Cerebellar cortex (tissue), 1 donor: ENCODE data around the gene ST8SIA2.

Source experiments
- DNase-seq: peaks from one replicate; pipeline ENCODE4 v3.0.0-alpha.2; 2015; ENCODE audit warnings: low spot score

The ST8SIA2 gene

DNA sequence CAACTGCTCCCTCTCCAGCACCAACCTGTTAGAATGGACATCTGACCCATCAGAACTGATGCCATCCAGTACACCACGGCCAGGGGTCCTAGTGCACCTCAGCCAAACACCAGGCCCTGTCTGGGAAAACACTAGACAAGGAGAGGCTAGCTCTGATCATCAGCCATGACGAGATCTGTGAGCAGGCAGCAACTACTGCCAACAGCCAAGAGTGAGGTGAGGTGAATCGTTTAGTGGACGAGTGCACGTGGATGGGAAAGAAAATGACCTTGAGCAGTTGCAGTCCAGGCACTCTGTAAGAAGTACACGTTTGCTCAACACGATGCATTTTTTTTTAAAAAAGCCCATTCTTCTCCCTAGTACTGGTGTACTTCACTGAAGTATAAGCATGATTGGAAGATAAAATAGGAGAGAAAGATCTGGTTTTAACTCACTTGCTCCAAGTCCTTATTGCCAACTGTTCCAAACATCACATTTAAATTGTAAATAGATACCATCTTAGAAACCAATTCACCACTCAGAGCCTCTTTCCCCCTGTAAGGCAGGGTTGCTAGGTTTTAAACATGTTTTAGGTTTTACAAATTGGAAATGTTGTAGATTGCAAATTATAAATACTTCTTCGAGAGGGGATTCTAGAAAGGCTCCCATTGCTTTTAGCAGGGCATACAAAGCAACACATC, 5.7 kb downstream of the ST8SIA2 start:
- DNase-seq: no peak

DNA sequence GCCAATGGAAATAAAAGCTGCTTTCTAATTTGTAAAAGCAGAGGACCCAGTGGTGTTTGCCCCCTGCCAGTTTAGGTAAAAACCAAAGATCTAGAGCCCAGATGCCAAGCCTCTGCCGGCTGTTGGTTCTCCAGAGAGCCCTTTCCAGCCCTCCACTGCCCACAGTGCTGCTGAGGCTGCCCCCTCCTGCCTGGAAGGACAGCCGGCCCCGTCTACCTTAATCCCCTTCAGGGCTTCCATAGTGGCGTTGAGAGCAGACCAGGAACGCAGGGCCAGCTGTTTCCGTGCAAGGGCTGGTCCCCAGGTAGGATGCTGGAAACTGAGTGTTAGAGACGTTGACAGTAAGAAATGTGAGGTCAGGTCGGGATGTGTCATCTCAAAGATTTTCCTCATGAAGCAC, 6.9 kb downstream of the ST8SIA2 start:
- no peak for DNase-seq

DNA sequence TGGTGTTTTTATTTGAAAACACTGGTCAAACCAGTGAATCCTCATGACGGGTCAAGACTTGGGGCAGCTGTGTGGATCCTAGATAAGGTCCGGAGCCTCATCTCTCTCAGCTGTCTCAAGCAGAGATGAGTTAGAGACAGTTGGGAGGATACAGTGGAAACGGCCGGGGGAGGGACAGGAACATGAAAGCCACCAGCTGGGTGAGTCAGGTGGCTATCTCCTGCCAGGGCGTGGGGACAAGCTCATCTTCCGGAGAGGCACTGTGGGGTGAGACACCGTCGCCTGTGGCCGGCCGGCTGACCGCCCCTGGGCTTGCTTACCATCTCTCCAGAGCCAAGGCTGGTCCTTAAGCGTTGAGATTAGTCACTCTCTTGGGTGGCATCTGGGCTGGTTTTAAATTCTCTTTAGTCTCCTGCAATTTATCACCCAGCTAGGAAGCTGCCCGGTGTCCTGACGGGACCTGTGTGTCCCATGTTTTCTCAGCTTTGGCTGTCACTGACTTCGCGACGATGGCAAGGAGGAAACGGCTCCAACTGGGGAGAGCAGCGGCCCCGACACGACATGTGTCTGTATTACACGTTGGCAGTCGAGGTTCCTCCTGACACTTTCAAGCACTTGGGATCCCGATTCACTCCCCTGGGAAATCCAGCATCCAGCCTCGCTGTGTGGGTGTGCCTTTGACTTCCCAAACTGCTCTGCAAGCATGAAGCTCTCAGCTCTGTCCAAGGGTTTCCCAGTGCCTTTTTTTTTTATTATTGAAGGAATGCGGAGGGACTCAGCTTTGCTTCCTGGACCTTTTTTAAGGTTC, 7.5 kb downstream of the ST8SIA2 start:
- DNase-seq: no peak

DNA sequence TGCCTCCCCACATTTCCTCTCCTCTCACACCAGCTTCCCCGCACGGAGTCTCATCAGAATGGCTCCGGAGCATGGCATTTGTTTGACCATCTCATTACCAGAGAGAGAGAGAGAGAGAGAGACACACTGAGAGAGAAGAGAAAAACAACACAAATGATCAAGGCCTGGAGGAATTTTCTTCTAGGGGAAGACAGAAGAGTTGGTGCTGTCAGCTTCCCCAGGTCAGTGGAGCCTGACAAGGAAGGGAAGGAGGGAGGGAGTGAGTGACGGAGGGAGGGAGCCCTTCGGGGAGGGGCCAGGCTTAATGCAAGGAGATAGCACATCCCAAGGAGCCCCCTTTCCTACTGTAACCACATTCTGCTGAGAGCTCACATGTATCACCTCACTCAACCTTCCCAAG, 9.1 kb downstream of the ST8SIA2 start:
- no peak for DNase-seq

DNA sequence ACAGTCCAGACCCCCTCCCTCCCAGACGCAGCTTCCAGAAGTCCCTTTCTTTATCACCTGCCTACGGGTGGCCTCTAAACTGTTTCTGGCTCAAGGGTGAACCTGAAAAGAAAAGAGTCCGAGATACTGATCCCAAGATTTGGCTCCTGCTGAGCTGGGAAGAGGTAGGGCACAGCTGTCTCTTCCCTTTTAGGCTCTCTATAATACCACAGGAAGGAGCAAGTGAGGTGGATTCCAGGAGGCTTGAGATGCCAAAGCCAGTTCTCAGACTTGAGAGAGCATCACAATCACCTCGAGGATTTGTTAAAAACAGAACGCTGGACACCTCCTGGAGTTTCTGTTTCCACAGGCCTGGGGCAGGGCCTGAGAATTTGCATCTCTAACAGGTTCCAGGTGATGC, 12.3 kb downstream of the ST8SIA2 start:
- DNase-seq: no peak

DNA sequence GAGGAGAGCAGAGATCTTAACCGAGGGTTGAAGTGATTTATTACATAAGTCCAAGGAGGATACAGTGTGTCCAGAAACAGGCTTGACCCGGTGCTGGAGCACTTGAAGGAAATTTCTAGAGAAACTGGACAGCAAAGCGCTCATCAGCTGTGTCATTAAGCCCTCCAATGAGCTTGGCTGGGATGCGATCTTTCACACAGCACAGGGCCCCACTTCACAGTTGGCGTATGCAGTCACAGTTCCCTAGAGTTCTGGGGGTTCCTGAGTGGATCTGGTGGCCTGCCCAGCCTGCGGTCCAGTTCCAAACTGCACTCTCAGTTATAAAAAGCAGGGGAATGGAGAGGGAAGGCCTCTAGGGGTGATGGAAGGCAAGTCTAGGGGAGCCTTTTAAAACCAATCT, 13.6 kb downstream of the ST8SIA2 start:
- no peak for DNase-seq

DNA sequence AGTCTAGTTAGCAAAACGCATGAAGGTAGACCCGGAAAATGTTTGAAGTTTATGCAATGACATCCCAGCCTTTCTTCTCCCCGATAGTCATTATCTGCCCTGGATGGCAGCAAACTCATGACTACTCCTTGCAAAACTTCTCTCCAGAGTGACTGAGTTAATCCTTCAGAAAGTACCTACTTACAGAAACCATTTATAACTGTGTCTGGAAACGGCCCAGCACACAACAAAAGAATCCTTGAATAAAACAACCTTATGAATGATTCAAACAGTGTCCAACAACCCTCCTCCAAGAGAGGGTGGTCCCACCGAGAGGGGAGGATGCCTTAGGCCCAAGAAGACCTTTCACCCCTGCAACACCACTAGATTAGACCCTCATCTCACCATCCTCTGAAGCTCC, 14.2 kb downstream of the ST8SIA2 start:
- DNase-seq: no peak

DNA sequence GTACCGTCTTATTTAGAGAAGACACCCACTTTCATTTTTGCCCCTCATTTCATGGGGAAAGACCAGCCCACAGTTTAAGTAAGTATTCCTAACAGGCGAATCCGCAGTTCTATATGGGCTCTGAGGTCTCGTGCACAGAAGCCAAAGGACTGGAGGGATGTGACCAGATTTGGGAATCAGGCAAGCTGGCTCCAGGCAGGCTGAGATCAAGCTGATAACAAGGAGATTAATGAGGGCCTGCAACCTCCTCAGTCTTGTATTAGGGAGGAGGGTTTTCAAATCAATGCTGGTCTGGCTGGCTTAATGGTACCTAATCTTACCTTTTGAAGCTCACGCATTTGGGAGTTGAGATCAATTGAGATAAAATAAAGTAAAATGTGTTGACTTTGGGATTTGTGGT, 15.3 kb downstream of the ST8SIA2 start:
- DNase-seq: no peak

DNA sequence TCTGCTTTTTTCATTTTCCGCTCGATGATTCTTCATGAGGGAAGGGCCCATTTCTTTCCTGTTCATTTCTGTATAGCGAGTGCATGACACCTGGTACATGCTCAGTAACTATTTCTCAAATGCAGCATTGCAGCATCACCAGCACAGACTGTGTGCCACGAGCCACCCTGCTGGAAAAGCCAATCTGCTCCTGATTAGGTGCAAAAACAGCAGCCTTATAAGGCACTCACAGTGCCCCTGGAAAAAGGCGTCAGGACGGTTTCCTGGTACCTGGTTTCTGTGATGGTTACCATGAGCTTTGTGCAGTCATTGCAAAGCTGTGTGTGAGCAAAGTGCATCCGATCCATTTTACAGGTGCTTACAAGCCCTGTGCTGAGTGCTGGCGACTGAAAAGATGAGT, 15.8 kb downstream of the ST8SIA2 start:
- no peak for DNase-seq

DNA sequence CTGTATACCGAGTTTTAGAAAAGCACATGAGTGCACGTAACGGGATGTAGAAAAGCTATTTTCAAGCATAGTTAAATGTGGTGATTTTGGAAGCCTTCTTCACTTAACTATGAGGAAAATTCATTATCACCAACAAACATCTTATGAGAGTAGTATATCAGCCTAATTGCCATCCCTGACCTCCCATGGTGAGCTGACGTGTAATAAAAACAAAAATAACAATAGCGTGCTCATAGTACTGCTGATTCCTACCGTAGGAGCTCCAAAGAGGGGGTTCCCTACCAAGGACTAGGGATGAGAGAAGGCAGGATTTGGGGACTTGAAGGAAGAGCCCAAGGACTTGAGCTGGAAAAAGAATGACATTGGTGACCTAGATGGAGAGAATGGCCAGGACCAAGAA, 16.9 kb downstream of the ST8SIA2 start:
- DNase-seq: no peak

DNA sequence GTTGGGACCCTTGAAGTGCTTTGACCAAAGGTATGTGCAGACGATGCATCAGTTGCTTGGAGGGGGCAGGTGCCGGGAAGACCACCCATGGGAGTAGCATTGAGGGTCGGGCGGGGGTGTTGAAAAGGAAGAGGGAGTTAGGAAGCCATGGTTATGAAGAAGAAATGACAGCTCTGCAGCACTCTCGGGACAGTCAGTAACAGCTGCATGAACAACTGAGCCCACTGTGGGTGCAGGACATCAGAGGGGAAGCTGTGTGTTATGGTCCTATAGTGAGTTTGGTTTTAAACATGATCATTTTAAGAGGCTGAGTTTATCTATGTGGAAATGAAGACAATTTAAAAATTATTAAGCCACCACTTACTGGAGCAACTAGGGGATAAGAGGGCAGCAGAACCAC, 17.6 kb downstream of the ST8SIA2 start:
- DNase-seq: no peak

DNA sequence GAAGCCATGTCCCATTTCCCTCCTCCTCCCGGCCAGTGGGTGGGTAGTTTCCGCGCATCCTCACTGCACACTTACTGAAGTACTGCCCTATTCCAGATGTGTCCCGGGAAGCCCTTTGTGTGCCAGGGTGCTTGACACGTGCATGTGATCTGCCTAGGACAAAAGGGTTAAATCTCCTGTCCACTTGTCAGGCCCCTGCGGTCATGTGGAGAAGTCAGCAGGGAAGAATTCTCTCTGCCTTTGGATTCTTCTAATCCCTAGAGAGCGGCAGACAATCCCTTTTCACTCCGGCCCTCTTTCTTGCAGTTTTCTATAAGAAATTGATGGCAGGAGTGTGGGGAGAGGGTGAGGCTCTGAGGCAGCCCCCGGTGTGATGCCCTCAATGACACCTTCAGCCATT, 19.8 kb downstream of the ST8SIA2 start:
- DNase-seq: no peak

DNA sequence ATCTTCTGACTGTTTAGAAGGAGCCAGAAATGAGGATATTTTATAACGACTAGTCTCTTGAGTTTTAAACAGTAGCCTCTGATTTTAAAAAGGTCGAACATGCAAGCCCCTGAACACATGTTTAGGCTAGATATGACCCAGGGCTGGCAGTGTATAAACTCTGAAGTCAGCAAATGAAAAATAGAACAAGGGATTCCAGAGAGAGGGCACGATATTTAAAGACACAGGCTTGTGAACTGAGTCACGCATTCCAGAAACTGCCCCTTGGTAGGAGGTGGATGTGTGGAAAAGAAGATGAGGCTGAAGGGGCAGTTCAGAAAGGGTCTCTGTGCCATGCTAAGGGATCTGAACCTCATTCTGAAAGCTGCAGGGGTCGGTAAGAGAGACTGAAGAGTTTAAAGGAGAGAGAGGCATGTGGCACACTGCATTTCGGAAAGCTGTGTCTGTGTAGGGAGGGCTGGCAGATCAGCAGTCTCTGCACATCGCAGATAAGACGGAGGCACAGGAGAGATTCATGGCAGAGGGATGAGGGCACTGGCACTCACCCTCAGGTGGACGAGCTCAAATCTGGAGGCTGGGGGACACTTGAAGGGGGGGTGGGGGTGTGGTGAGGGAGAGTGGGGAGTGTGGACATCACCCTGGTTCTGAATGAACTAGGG, 22.1 kb downstream of the ST8SIA2 start:
- no peak for DNase-seq

DNA sequence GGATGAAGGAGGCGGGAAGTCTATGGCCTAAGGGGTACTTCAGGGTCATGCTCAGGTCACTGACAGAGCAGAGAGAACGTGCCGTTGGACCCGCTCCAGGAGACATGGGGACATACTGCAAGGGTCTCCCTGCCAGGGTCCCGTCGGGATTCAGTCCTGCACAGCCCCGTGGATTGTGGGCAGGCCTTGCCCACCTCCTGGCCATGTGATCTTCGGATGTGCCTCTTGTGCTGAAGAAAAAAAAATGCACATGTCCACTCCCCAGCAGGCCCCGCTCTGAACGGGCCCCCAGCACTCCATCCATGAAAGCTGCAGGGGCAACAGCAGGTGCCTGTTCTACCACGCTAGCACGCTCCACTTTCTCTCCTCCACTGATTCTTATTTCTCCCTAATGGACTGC, 22.9 kb downstream of the ST8SIA2 start:
- no peak for DNase-seq

DNA sequence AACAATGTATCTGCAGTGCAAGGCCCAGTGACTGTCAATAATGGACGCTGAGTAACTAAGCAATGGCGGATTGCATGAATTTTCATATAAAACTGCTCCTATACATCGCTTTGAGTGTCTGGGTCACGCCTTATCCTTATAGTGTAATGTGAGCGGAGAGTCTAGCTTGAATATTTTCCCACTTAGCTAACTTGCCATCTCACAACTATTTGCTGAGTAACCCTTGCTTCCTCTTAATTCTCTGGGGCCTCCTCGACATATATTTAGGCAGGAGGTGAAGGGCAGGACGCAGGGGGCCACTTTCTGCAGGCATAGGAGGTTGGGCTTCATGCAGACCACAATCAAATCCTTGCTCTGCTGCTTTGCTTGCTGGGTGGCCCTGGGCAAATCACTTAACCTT, 24.0 kb downstream of the ST8SIA2 start:
- no peak for DNase-seq

DNA sequence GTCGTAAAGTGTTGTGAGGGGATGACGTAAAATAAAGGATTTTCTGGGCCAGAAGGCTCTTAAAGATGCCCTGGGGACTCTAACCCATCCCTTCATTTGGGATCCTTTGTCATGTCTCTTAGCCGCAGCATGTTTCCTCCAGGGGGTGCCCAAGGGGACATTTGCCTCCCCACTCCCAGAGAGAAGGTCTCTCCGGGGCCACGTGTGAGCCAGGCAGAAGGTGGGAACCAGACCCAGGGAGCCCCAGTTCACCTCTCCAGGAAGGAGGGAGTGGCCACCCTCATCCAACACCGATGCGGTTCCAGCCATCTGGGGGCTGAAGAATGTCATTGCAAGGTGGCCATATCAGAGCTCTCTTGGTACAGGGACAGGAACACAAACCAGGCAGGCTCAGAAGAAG, 25.2 kb downstream of the ST8SIA2 start:
- no peak for DNase-seq

DNA sequence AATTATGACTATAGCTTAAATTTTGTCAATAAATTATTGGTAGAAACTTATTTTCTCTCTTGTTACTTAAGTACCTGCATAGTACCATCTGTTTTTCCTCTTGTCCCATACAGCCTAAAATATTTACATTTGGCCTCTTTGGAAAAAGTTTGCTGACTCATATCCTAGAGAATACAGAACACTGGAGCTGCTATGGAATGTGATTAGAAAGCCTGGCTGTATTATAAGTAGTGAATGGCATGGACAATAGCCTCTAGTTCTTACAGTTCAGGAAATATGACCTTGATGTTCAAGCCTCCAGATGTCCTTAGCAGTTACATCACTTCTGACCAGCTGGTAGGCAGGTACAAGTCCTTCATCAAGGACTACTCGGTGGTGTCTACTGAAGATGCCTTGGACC, 28.3 kb downstream of the ST8SIA2 start:
- no peak for DNase-seq

DNA sequence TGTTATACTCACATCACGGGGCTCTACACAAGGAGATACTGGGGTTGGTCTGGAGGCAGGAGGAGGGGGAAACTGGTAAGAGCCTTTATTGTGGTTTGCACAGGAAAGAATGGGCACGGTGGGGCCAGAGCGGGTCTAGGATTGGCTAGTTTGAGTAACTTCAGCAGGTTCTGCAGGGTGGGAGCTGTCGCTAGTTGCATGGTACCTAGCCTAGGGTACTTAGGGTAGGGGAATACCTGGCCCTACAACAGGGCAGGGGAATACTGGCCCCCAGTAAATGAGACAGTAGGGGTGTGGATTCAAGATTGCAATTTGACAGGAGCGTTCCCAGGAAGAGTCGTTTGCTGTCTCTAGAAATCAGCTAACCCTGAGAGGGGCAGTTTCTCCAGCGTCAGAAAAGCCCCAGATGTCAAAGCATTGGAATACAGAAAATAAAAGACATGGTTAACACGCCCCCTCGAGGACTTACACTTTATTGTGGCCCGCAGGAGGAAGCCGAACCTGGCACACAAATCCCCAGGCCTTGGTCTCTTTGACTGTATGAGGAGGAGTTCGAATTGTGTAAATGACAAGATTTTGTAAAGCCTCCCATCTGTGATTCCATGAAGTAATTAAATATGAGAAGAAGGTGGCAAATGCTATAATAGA, 32.0 kb downstream of the ST8SIA2 start:
- DNase-seq: no peak

DNA sequence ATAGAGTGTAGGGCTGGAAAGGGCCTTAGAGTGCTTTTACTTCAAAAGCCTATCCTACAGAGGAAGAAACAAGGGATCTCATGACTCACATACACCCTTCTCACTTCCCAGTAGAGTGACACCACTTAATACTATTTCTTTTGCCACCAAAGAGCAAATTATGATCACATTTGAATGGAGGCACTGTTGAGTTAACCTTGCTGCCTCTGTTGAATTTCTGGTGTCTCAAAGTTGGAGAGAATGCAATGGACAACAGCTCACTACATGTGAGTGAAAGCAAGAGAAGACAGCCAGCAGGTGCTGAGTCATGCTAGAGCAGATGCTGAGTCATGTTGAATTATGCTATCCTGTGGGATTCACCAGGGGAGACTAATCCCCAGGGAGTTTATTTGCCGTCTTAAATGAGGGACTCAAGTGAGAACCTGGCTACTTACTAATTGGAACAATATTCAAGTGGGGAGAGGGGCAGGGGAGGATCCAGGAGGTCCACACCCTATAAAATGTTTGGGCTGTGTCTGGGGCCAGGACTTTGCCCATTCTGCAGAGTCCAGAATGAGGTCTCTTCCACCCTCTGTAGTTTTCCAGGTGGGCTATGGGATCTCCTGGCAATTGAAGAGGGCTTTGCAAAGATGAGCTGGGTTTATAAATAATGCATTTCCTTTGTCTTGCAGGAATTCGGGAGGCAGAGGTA, 35.8 kb downstream of the ST8SIA2 start:
- DNase-seq: no peak

DNA sequence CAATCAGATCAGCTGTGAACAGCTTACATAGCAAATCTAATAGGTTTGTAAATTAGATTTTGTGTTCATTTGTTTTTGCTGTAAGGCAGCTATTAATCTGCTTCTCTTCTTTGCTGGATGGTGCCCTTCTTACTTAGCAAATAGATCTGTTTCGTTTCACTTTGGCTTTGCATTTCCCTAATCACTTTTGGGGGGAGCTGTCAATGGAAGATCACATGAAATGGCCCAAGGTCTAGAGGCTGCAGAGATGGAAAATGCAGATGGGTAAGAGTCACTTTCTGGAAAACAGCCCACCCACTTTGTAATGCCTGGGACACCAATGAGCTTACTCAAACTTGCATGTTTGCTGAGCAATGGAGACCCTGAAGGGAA, 36.4 kb downstream of the ST8SIA2 start:
- DNase-seq: no peak

DNA sequence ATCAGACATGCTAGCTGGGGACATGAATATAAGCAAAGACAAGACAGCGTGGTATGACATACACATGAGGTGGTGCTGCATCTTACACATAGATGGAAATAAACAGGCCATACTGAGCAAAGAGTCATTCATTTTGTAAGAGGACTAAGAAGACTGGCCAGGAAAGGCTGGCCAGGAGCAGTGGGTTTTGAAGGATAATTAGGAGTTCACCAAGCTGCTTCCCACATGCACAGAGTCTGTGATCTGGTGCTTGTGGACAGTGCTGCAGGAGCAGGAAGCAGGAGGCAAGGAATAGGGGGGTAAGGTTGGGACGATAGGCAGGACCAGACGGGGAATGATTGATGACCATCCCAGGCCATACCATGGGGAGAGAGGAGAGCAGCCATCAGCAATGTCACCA, 41.5 kb downstream of the ST8SIA2 start:
- DNase-seq: no peak

DNA sequence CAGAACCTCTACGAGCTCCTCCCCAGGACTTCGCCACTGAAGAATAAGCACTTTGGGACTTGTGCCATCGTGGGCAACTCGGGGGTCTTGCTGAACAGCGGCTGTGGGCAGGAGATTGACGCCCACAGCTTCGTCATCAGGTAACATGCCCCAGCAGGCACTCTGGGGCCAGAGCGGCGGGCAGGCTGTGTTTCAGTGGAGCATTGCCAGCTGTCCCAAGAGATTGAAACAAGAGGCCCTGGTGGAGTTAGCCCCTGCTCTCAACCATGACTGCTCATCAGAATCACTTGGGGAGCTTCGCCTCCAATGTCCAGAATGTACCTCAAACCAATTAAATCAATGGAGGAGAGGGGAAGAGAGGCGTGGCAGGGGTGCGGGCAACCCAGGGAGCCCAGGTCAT, 44.8 kb downstream of the ST8SIA2 start:
- DNase-seq: no peak
